BE2C (cell line): ENCODE data around the gene C20orf204.
A peak's percentile ranks its signal among the peaks of the same experiment; 100 is the strongest.

Experiments used
- DNase-seq: peaks from one replicate; pipeline ENCODE4 v3.0.0-alpha.2; 2020
- H3K27me3 ChIP-seq: fragments of 250-450 bp; sonication (Bioruptor Pico); 2 replicates; pipeline ENCODE4 v1.5.1; 2020; ENCODE audit warnings: mild to moderate bottlenecking
- H3K36me3 ChIP-seq: fragments of 250-450 bp; sonication (Bioruptor Pico); 2 replicates; pipeline ENCODE4 v1.5.1; 2020; ENCODE audit warnings: mild to moderate bottlenecking
- H3K4me1 ChIP-seq: fragments of 250-450 bp; sonication (Bioruptor Pico); 2 replicates; pipeline ENCODE4 v1.5.1; 2020
- H3K4me3 ChIP-seq: 2 replicates; pipeline ENCODE4 v1.5.1; 2011; ENCODE audit warnings: low read depth, low read length
- H3K9me3 ChIP-seq: fragments of 250-450 bp; sonication (Bioruptor Pico); 2 replicates; pipeline ENCODE4 v1.5.1; 2020
- TF ChIP-seq, protein P1 (sequence below): IDR thresholded peaks from 2 replicates; pipeline ENCODE4 v1.5.1; 2012; ENCODE audit warnings: mild to moderate bottlenecking, low read depth, low read length

The C20orf204 gene

DNA sequence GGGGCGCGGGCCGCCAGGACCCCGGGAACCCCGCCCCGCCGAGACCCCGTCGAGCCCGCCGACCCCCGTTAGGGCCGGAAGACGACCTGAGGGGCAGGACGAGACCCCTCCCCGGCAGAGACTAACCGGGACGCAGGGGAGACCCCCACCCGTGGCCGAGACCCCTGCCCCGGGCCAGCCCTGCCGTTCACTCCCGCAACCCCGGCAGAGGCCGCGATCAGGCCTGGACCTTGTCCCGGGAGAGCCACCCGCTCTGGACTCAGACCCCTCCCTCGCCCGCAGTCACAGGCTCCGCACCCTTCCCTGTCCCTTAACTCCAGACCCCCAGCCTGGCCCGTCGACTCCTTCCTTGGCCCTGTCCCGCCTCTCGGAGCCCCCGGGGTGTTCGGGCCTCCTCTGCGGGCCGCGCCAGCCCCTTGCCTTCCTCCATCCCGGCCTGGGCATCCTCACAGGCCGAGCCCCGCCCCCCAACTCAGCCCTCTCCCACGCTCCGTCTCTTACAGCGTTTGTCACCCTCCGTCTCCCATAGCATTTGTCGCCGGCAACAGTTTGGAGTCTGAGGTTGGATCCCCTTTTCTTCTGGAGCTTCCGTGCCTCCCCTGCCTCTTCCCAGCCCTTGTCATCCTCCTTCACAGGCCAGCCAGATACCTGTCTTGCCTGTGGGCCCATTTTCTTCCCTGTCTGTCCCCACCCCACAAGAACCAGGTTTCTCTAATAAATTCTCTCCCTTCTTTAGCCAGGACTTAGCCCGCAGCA, 27.6 kb downstream of the C20orf204 start:
- Histone ChIP-seq H3K4me3 (peak overlapping the region; percentile 81), H3K27me3 (no peaks in the 10 kb centered on the region), H3K36me3 (no peaks in the 10 kb centered on the region), H3K4me1 (peaks cover 11% of the 10 kb centered on the region), H3K9me3 (no peaks in the 10 kb centered on the region)
- TF ChIP-seq, protein P1, sequence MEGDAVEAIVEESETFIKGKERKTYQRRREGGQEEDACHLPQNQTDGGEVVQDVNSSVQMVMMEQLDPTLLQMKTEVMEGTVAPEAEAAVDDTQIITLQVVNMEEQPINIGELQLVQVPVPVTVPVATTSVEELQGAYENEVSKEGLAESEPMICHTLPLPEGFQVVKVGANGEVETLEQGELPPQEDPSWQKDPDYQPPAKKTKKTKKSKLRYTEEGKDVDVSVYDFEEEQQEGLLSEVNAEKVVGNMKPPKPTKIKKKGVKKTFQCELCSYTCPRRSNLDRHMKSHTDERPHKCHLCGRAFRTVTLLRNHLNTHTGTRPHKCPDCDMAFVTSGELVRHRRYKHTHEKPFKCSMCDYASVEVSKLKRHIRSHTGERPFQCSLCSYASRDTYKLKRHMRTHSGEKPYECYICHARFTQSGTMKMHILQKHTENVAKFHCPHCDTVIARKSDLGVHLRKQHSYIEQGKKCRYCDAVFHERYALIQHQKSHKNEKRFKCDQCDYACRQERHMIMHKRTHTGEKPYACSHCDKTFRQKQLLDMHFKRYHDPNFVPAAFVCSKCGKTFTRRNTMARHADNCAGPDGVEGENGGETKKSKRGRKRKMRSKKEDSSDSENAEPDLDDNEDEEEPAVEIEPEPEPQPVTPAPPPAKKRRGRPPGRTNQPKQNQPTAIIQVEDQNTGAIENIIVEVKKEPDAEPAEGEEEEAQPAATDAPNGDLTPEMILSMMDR, result no peak
- peak; percentile 50 for DNase-seq

DNA sequence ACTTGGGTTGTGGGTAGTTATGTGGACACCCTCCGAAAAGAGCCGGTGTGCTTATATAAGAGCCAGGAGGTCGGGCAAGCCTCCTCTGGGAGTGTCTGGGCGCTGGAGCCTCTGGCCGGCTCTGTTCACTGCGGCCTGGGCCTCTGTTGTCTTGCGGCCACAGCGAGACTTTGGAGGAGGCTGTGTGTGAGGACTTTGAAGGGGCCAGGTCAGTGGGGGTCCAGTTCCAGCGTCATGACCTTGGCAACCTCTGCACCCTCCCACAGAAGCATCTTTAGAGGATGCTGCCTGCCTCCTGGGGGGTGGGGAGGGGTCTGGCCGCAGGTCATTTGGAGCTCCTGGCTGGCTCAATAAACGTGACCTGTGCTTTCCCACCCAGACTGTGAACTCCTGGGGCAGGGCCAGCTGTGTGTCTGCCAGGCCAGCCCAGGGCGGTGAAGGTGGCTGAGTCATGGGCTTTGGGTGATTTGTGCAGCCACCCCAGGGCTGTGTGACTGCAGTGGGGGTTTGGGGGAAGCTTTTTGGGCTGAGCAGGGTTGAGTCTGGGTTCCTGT, 28.2 kb downstream of the C20orf204 start:
- Histone ChIP-seq H3K36me3 (no peaks in the 10 kb centered on the region), H3K4me3 (peak overlapping the region; percentile 81), H3K9me3 (no peaks in the 10 kb centered on the region), H3K4me1 (peaks cover 11% of the 10 kb centered on the region), H3K27me3 (no peaks in the 10 kb centered on the region)
- DNase-seq, result no peak
- TF ChIP-seq, protein P1, result no peak

DNA sequence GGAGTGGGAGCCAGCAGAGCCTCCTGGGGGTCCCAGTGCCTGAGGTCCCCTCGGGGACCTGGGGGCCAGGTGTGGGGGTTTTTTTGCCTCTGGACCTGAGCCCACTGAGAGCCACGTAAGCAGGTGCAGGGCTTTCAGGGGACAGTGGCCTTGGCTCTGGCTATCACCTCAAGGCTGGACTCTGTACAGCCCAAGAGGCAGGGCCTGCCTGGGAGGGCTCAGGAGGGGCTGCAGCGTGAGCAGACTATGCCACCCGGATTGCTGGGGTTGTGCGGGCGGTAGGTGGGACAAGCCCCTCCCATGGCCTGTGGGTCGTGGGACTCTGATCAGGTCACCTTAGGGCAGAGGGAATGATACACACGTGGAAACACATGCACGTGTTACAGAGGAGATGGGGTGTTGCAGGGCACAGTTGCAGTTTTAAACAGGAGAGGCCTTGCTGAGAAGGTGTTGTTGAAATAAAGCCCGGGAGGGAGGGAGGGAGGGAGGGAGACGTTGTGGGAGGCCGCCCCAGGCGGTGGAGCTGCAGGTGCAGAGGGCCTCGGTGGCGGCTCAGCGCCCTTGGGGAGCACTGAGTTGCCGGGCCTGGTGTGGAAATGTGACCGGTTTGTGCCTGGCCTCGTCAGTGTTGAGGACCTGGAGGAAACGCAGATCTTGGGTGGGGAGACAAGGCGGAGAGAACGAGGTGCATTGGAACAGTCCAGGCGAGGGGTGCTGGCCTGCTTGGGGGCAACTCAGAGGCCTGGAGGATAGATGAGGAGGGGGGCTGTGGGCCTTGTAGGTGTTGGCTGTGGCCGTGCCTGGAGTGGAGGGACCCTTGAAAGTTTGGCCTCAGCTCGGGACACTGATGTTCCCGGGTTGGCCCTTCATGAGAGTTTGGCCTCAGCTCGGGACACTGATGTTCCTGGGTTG, 29.3 kb downstream of the C20orf204 start:
- no peaks in the 10 kb centered on the region for H3K9me3 ChIP-seq
- TF ChIP-seq, protein P1, result no peak
- H3K27me3 ChIP-seq, result no peaks in the 10 kb centered on the region
- peaks cover 14% of the 10 kb centered on the region for H3K4me1 ChIP-seq
- H3K36me3 ChIP-seq, result no peaks in the 10 kb centered on the region
- H3K4me3 ChIP-seq, result no peak overlapping the region
- no peak for DNase-seq

DNA sequence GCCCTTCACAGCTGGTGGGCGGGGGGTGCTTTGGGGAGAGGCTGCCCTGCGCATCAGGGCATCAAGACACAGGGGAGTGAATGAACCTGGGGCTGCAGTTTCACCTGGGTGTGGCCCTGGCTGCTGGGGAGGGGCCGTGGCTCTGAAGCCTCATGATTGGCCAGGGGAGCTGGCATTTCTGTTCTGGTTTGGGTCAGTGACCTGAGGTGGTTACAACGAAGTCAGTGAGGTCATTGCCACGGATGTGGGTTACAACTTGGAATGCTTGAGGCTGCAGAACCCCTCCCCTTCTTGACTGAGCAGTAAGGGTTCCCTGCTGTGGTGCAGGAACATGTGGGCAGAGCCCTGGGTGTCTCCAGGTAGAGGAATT, 30.0 kb downstream of the C20orf204 start:
- TF ChIP-seq, protein P1, result no peak
- Histone ChIP-seq H3K9me3 (no peaks in the 10 kb centered on the region), H3K36me3 (no peaks in the 10 kb centered on the region), H3K4me1 (peaks cover 14% of the 10 kb centered on the region), H3K27me3 (no peaks in the 10 kb centered on the region), H3K4me3 (no peak overlapping the region)
- DNase-seq, result no peak

DNA sequence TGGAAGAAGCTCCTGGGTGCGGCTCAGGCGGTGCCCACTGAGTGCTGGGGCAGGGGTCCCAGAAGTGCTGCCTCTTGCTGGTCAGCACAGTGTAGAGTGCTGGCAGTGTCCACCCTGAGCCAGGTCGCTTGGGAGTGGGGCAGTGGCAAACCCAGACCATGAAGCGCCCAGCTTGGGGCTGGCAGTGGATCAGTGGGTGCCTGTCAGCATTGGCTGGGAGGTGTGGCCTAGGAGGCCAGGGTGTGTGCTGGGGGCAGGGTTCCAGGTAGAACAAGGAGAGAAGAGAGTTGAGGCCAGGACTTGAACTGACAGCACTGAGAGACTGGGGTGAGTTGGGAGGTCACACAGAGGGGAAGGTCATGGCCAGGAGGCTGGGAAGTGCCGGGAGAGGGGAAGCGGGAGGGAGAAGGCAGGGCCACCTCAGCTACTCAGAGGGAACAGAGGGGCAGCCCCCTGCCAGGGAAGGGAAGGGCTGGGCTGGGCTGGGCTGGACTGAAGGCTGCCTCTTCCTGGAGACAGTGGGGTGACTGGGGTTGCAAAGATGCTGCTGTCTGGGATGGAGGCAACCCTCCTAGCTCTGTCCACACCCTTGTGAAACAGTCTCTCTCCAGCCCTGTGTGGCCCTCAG, 31.1 kb downstream of the C20orf204 start:
- Histone ChIP-seq H3K36me3 (no peaks in the 10 kb centered on the region; the same call in 1 of the 2 replicates), H3K9me3 (no peaks in the 10 kb centered on the region), H3K4me1 (peaks cover 14% of the 10 kb centered on the region), H3K27me3 (no peaks in the 10 kb centered on the region), H3K4me3 (no peak overlapping the region)
- DNase-seq, result no peak
- TF ChIP-seq, protein P1, result no peak
